ENCODE data around the gene TMEM101.

TMEM101 gene

DNA sequence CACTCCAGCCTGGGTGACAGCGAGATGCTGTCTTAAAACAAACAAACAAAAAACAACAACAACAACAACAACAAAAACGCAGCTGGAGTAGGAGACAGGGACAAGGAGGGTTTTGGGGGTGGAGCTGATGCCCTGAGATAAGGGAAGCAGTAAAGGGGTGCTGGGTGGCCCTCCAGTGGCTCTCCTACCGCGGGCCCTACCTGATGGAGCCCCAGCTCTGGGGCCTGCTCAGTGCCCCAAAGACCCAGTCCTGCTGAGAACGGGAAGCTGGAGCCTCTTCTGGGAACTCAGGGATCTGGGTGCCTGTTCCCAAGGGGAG lies 31.6 kb downstream of the TMEM101 start:
- Histone ChIP-seq H3K9me2 (replicated peaks; ENCODE audit: low read depth, low read length) (no peaks in the 10 kb centered on the region), H3K4me2 (ENCODE audit: low read depth, low read length, poor library complexity, severe bottlenecking) (no peak overlapping the region), H2AFZ (ENCODE audit: low read length) (no peak overlapping the region), H4K20me1 (ENCODE audit: insufficient read depth, low read length, poor library complexity, severe bottlenecking) (no peaks in the 10 kb centered on the region), H3K9me3 (ENCODE audit: insufficient read depth, low read depth, low read length) (no peaks in the 10 kb centered on the region), H3K36me3 (ENCODE audit: insufficient read depth, low read length) (no peaks in the 10 kb centered on the region), H3K4me3 (ENCODE audit: low read length, poor library complexity, severe bottlenecking) (no peak overlapping the region), H3K27me3 (ENCODE audit: insufficient read depth, low read length, poor library complexity, severe bottlenecking) (no peaks in the 10 kb centered on the region), H3K9ac (ENCODE audit: low read depth, low read length, poor library complexity, severe bottlenecking) (no peak overlapping the region), H3K79me2 (ENCODE audit: insufficient read depth, low read length) (no peaks in the 10 kb centered on the region), H3F3A (ENCODE audit: low read depth) (no peaks in the 10 kb centered on the region), H3K4me1 (ENCODE audit: insufficient read depth, low read length, poor library complexity, severe bottlenecking) (no peaks in the 10 kb centered on the region)
- TF ChIP-seq EZH2phosphoT487 (IDR thresholded peaks at IDR 0.05; ENCODE audit: borderline replicate concordance) = no peak
- TF ChIP-seq, protein P1, sequence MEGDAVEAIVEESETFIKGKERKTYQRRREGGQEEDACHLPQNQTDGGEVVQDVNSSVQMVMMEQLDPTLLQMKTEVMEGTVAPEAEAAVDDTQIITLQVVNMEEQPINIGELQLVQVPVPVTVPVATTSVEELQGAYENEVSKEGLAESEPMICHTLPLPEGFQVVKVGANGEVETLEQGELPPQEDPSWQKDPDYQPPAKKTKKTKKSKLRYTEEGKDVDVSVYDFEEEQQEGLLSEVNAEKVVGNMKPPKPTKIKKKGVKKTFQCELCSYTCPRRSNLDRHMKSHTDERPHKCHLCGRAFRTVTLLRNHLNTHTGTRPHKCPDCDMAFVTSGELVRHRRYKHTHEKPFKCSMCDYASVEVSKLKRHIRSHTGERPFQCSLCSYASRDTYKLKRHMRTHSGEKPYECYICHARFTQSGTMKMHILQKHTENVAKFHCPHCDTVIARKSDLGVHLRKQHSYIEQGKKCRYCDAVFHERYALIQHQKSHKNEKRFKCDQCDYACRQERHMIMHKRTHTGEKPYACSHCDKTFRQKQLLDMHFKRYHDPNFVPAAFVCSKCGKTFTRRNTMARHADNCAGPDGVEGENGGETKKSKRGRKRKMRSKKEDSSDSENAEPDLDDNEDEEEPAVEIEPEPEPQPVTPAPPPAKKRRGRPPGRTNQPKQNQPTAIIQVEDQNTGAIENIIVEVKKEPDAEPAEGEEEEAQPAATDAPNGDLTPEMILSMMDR (conservative IDR thresholded peaks at IDR 0.05; ENCODE audit: low read length) = no peak

DNA sequence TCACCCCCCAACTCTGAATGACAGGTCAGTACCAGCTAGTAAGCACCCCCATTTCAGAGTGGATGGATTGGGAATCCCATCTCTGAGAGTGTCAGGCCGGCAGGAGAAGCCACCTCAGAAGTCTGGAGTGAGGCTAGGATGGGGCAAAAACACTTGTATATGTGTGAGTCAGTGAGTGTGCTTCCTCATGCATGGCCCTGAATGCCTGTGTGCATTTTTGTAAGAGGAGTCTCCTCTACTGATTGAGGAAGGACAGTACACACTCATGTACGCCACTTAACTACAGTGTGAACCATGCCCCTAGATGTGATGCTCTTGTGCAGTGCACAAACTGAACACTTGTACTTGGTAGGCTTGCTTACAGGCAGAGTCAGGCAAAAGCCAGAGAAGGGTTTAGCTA lies 32.6 kb downstream of the TMEM101 start:
- Histone ChIP-seq H3K4me3 (ENCODE audit: low read length, poor library complexity, severe bottlenecking) (no peak overlapping the region), H3K9me2 (replicated peaks; ENCODE audit: low read depth, low read length) (no peaks in the 10 kb centered on the region), H3K9me3 (ENCODE audit: insufficient read depth, low read depth, low read length) (no peaks in the 10 kb centered on the region), H4K20me1 (ENCODE audit: insufficient read depth, low read length, poor library complexity, severe bottlenecking) (no peaks in the 10 kb centered on the region), H3K79me2 (ENCODE audit: insufficient read depth, low read length) (no peaks in the 10 kb centered on the region), H3K9ac (ENCODE audit: low read depth, low read length, poor library complexity, severe bottlenecking) (no peak overlapping the region), H2AFZ (ENCODE audit: low read length) (no peak overlapping the region), H3F3A (ENCODE audit: low read depth) (no peaks in the 10 kb centered on the region), H3K4me2 (ENCODE audit: low read depth, low read length, poor library complexity, severe bottlenecking) (no peak overlapping the region), H3K4me1 (ENCODE audit: insufficient read depth, low read length, poor library complexity, severe bottlenecking) (no peaks in the 10 kb centered on the region), H3K27me3 (ENCODE audit: insufficient read depth, low read length, poor library complexity, severe bottlenecking) (no peaks in the 10 kb centered on the region), H3K36me3 (ENCODE audit: insufficient read depth, low read length) (no peaks in the 10 kb centered on the region)
- TF ChIP-seq, protein P1 (conservative IDR thresholded peaks at IDR 0.05; ENCODE audit: low read length) = no peak
- TF ChIP-seq EZH2phosphoT487 (IDR thresholded peaks at IDR 0.05; ENCODE audit: borderline replicate concordance) = no peak

DNA sequence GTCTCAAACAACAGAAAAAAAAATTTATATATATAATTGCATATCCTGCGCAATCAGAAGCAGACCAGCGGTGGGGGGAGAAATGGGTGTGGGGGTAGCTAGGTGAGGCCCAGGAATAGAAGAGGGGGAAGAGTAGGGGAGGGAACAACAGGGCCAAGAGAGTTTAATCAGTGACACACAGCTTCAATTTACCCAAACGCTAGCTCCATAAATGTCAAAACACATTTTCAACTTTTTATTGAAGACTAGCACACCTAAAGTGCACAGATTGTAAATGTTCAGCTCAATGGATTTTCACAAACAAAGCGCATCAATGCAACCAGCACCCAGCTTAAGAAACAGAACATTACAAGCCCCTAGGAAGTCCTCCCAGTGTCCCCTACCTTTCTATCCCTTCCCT lies 35.1 kb downstream of the TMEM101 start:
- no peaks in the 10 kb centered on the region for H3K36me3 ChIP-seq (ENCODE audit: insufficient read depth, low read length)
- H2AFZ ChIP-seq (ENCODE audit: low read length) = no peak overlapping the region
- H3F3A ChIP-seq (ENCODE audit: low read depth) = no peaks in the 10 kb centered on the region
- H4K20me1 ChIP-seq (ENCODE audit: insufficient read depth, low read length, poor library complexity, severe bottlenecking) = no peaks in the 10 kb centered on the region
- TF ChIP-seq, protein P1 (conservative IDR thresholded peaks at IDR 0.05; ENCODE audit: low read length) = no peak
- TF ChIP-seq EZH2phosphoT487 (IDR thresholded peaks at IDR 0.05; ENCODE audit: borderline replicate concordance) = no peak
- H3K79me2 ChIP-seq (ENCODE audit: insufficient read depth, low read length) = no peaks in the 10 kb centered on the region
- no peaks in the 10 kb centered on the region for H3K27me3 ChIP-seq (ENCODE audit: insufficient read depth, low read length, poor library complexity, severe bottlenecking)
- H3K9me3 ChIP-seq (ENCODE audit: insufficient read depth, low read depth, low read length) = no peaks in the 10 kb centered on the region
- no peaks in the 10 kb centered on the region for H3K9me2 ChIP-seq (replicated peaks; ENCODE audit: low read depth, low read length)
- no peak overlapping the region for H3K4me3 ChIP-seq (ENCODE audit: low read length, poor library complexity, severe bottlenecking)
- no peak overlapping the region for H3K9ac ChIP-seq (ENCODE audit: low read depth, low read length, poor library complexity, severe bottlenecking)
- H3K4me1 ChIP-seq (ENCODE audit: insufficient read depth, low read length, poor library complexity, severe bottlenecking) = no peaks in the 10 kb centered on the region
- no peak overlapping the region for H3K4me2 ChIP-seq (ENCODE audit: low read depth, low read length, poor library complexity, severe bottlenecking)
